Measurements from ENCODE around the gene CKAP2L.

DNA sequence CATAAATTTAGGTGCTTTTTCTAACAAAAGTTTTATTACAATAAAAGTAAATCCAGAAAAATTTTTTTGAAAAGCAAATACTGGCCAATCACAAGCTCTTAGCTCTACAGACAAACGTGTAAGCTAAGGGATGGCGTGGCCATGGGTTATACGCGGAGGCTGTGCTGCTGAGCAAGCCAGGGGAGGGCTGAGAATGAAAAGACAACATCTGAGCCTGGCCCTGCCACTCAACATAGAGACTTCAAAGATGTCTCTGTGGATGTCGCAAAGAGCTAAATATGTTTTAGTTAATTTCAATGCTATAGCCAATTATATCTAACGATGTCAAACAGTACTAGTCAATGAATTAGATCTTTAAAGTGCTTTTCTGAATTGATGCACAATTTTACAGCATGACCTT lies 76.9 kb downstream of the CKAP2L start:
- TF ChIP-seq, protein P1, sequence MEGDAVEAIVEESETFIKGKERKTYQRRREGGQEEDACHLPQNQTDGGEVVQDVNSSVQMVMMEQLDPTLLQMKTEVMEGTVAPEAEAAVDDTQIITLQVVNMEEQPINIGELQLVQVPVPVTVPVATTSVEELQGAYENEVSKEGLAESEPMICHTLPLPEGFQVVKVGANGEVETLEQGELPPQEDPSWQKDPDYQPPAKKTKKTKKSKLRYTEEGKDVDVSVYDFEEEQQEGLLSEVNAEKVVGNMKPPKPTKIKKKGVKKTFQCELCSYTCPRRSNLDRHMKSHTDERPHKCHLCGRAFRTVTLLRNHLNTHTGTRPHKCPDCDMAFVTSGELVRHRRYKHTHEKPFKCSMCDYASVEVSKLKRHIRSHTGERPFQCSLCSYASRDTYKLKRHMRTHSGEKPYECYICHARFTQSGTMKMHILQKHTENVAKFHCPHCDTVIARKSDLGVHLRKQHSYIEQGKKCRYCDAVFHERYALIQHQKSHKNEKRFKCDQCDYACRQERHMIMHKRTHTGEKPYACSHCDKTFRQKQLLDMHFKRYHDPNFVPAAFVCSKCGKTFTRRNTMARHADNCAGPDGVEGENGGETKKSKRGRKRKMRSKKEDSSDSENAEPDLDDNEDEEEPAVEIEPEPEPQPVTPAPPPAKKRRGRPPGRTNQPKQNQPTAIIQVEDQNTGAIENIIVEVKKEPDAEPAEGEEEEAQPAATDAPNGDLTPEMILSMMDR (conservative IDR thresholded peaks at IDR 0.05; ENCODE audit: low read depth in 2 of 2): no peak
- TF ChIP-seq CREB1 (CRISPR knock-in tag; IDR thresholded peaks at IDR 0.05; ENCODE audit: low read depth) (no peak), NANOG (IDR thresholded peaks at IDR 0.05; ENCODE audit: borderline replicate concordance) (no peak), EZH2 (IDR thresholded peaks at IDR 0.05; ENCODE audit: low read depth, unreplicated experiment) (no peak), JUNB (IDR thresholded peaks at IDR 0.05; ENCODE audit: unreplicated experiment) (no peak), POLR2AphosphoS5 (IDR thresholded peaks at IDR 0.05; ENCODE audit: low read depth) (no peak)
- TF ChIP-seq, protein P2, sequence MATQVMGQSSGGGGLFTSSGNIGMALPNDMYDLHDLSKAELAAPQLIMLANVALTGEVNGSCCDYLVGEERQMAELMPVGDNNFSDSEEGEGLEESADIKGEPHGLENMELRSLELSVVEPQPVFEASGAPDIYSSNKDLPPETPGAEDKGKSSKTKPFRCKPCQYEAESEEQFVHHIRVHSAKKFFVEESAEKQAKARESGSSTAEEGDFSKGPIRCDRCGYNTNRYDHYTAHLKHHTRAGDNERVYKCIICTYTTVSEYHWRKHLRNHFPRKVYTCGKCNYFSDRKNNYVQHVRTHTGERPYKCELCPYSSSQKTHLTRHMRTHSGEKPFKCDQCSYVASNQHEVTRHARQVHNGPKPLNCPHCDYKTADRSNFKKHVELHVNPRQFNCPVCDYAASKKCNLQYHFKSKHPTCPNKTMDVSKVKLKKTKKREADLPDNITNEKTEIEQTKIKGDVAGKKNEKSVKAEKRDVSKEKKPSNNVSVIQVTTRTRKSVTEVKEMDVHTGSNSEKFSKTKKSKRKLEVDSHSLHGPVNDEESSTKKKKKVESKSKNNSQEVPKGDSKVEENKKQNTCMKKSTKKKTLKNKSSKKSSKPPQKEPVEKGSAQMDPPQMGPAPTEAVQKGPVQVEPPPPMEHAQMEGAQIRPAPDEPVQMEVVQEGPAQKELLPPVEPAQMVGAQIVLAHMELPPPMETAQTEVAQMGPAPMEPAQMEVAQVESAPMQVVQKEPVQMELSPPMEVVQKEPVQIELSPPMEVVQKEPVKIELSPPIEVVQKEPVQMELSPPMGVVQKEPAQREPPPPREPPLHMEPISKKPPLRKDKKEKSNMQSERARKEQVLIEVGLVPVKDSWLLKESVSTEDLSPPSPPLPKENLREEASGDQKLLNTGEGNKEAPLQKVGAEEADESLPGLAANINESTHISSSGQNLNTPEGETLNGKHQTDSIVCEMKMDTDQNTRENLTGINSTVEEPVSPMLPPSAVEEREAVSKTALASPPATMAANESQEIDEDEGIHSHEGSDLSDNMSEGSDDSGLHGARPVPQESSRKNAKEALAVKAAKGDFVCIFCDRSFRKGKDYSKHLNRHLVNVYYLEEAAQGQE (IDR thresholded peaks at IDR 0.05; ENCODE audit: unreplicated experiment): no peak

Data from GM23338 (cell line).